Stimulated activated CD8-positive, alpha-beta memory T cell treated with anti-CD3 and anti-CD28 coated beads, Interleukin-15, amount 100 ng/mL, for 48 hours (primary cell): ENCODE results near the gene NPHS1.
"Not testable (repeated sequence)": the region's sequence is repeated elsewhere in the genome, so short reads cannot be mapped to it uniquely, and the experiment has no call there.

Experiments used
- DNase-seq, 2 donors: peaks; one replicate each; pipeline ENCODE4 v3.0.0-alpha.2; 2020; ENCODE audit warnings: low read depth in 2 of 2

The NPHS1 gene

GRCh38 chr19:35812220-35813042 lies 39.9 kb downstream of the NPHS1 start, which contains the start of gene PRODH2:
Gene PRODH2, minus strand, starts transcription at chr19:35812845. Its CDS starts 40 bp downstream, at chr19:35812805.
- no peak for DNase-seq

DNA sequence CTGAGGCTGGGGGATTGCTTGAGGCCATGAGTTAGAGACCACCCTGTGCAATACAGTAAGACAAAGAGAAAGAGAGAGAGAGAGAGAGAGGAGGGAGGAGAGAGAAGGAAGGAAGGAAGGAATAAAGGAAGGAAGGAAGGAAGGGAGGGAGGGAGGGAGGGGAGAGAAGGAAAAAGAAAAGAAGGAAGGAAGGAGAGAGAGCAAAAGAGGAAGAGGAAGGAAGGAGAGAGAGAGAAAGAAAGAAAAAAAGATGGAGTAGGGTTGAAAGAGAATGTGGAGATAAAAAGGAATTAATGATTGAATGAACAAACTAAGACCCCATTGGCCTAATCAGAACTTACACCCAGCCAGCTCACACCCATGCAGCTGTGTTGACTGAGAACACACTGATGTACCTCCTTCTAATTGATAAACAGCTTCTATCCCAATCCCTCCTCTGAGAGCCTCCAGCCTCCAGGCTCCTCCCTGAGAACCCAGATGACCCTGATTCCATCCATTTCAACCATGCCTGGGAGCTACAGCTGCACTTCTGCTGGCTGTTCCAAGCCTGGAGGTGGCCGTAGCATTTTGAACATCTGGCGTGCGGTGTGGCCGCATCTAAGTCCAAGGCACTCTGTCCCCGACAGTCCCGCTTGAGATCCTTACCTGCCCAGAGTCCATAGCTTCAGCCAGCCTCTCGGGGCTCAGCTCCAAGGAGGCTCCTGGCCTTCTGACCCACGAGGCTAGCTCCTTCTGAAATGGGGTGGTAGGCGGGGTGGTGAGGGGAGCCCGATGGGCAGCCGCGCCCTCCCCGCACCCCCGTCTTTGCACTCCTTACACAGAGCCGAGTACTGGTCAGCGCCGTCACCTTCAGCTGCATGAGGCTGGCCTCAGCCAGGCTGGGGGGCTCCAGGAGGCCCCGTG lies 40.7 kb downstream of the NPHS1 start:
- DNase-seq, result no peak

DNA sequence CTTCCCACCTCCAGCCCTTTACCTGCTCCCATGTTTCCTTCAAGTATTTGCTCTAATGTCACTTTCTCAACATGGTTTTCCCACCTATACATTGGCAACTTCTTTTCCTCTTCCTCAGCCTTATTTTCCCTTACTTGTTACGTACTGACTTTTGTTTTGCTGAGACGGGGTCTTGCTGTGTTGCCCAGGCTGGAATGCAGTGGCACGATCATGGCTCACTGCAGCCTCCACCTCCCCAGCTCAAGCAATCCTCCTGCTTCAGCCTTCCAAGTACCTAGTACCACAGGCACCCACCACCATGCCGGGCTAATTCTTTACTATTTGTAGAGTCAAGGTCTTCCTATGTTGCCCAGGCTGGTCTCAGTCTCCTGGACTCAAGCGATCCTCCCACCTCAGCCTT lies 44.7 kb downstream of the NPHS1 start:
- DNase-seq, result no peak

- no peak for DNase-seq
Measured at GRCh38 chr19:35806597-35806996, 45.7 kb downstream of the NPHS1 start.

DNA sequence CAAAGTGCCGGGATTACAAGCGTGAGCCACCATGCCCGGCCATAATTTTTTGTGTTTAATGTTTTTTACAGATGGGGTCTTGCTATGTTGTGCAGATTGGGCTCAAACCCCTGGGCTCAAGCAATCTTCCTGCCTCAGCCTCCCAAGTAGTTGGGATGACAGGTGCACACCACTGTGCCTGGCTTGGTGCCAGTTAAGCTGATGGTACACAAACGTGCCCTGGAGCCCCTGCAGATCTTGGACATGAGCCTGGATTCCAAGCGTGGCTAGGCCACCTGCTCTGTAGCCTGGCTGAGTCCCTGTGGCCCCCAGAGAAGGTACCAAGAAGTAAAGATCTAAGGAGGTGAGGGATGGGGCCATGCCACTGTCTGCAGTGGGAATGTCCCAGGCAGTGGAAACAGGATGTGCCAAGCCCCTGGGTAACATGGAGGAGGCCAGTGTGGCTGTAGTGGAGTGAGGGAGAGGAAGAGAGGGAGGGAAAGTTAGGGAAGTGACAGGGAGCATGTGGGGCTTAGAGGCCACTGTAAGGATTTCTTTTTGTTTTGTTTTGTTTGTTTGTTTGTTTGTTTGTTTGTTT lies 46.7 kb downstream of the NPHS1 start:
- no peak for DNase-seq

DNA sequence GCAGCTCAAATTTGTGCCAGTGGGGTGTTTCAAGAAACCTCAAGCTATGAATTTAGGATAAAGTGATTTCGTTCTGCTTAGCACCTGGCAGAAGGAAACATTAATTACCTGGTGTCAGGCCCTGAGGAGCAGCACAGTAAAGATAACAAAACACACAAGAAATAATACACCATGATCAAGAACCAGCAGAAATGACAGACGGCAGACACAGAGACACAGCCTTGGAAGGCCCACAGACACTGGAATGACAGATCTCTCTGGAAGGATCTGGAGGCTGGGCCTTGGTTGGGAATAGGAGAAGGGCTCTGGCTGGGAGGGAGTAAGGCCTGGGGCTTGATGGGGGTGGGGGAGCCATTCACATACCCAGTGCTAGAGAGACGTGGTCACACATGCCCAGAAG lies 50.5 kb downstream of the NPHS1 start:
- no peak for DNase-seq

DNA sequence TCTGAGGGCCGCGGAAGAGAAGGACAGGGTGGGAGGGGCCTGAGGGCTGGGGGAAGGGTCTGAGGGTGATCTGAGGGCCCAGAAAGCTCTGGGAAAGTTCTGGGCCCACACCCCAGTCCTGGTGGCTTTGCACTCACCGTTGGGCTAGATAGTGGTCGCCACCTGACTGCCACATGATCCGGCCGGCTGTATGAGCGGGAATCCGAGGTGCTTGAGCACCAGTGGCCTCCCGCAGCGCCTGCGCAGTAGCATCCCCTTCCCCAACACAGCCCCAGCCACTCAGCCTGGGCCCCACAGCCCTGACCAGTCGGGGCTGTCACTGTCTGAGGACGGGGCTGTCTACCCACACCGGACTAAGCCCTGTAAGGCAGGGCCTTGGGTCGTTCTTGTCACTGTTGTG lies 54.6 kb downstream of the NPHS1 start:
- no peak for DNase-seq

DNA sequence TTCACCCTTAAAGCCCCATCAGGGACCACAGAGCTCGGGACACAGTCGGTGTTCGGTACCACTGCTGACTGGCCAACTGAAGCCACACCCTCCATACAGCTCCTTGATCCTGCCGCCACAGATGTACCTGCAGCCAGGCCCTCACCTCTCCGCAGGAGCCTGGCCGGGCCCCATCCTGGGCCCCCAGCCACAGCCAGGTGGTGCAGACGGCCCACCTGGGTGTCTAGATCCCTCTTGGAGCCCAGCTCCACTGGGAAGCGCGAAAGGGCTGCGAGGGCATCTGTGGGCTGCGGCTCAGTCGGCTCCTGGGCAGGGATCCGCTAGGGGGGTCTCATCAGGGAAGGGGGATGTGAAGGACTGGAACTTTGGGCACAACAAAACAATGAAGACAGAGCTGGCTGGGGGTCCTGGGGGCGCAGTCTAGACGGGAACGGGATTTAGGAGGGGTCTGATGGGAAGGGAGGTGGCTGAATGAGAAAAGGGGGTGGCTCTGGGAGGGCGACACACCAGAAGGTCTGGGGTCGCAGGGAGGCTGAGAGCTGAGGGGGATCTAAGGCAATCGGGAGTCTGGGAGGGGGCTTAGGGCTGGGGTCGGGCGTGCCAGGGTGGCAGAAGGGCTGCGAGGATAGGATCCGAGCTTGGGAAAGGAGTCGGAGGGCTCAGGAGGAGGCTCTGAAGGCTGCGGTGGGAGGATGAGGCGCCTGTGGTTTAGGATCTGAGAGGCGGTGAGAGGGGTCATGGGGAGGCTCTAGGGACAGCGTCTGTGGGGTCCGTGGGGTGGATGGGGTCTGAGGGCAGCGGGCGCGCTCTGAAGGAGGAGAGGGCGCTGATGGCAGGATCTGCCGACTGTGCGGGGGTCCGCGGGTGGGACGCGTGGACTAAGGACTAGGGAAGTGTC lies 55.4 kb downstream of the NPHS1 start:
- no peak for DNase-seq

- DNase-seq, result not testable (repeated sequence)
Measured at GRCh38 chr19:35795564-35795963, 56.7 kb downstream of the NPHS1 start.

GRCh38 chr19:35793381-35794165 lies 58.7 kb downstream of the NPHS1 start:
- DNase-seq, result no peak

GRCh38 chr19:35792888-35793287 lies 59.4 kb downstream of the NPHS1 start:
- no peak for DNase-seq

GRCh38 chr19:35792312-35792711 lies 60.0 kb downstream of the NPHS1 start:
- no peak for DNase-seq

- no peak for DNase-seq
Measured at GRCh38 chr19:35791814-35792279, 60.5 kb downstream of the NPHS1 start.

DNA sequence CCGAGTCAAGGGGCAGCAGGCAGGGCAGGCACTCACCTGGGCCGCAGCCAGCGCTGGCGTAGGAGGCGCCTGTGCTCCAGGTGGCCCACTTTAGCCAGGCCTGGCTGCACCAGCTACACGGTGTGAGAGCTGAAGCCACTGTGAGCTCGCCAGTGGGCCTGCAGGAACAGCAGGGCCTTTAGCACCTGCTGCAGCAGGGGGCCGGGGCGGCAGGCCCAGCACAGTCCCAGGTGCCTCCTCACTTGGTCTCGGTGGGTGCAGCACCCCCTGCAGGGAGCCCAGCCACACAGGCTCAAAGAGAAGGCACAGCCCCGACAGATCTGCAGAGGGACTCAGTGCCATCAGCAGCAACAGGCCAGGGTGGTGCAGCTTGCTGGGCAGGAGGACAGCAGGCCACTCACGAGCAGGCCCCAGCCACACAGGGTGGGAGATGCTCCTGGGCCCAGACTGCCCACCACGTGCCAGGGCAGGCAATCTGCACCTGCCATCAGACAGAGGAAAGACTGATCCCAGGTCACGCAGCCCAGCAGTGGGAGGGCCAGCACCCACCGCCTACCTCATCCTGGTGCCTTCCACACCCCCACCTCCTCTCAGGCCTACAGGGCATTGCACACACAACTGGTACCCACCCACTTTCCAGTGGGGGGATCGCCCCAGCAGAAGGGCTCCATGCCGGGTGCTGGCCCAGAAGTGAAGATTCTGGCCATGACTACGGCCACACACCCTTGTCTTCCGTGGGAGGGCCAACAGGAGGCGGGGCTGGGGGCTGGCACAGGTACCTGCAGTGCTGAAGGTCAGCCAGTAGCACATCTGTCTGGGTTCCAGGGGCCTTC lies 61.1 kb downstream of the NPHS1 start:
- no peak for DNase-seq

DNA sequence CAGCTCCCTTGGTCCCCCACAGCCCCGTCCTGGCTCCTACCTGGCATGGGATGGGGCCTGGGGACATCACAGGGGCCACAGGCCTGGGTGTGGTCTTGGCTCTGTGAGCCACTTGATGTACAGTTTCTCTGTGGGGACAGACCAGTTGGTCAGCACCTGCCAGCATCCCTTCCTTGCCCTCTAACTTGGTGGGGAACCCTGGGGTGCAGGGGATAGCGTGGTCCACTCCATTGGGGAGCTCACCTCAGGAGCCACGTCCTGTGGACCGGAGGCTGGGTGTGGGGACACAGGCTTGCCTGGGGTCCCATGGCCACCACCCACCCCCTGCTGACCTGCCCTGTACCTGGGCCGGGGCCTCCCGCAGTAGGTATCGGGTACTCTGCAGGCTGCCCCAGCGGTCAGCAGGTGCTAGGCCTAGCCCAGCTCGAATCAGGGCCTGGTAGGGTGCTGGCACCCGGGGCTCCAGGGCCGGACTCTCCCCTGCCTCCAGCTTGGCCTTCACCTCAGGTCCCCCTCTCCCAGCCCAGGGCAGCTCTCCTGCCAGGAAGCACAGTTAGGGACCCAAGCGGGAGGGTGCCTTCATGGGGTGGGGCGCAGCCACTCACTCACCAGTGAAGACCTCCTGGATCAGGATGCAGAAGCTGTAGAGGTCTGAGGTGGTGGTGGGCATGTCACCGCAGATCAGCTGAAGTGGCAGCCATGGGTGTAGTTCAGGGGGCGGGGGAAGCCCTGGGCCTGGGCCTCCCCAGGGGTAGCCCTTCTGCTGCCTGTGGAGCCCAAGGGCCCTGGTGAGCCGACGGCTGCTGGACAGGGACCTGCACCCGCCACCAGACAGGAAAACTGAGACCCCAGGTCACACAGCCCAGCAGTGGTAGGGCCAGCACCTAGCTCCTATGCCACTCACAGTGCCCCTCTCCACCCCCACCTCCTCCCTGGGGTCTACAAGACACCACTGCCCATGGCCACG lies 62.0 kb downstream of the NPHS1 start:
- DNase-seq, result no peak

GRCh38 chr19:35789195-35789977 lies 62.9 kb downstream of the NPHS1 start:
- DNase-seq, result no peak

DNA sequence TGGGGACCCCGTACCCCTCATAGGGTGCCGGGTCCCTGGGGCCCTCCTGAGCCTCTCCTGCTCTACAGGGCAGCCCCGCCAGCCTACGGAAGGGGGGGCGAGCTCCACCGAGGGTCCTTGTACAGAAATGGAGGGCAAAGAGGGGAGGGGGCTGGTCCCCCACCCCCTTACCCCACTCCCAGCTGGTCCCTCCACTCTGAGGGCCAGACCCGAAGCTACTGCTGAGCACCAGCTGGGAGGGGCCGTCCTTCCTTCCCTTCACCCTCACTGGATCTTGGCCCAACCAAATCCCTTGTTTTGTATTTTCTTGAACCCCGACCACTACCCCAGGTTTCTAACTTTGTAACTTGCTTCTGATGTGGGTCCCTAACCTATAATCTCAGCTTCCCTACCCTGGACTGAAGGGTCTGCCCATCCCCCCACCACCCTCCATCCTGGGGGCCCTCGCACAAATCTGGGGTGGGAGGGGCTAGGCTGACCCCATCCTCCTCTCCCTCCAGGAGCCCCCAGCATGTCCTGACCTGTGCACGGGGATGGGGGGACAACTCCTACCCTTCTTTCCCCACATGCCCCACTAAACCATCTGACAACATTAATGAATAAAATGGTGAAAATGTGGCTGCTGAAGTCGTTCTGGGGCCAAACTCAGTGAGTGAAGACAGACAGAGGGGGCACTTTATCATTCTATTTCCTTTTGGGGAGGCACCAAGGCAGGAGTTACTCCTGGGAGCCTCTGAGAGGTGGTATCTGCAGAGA lies 63.9 kb downstream of the NPHS1 start:
- DNase-seq, result no peak
